ENCODE measurements around the gene PLEKHG4B. TPM values are rescaled to one million over a fixed set of nuclear protein-coding genes. Genes with fewer than 3 reads are reported as not detected.
A peak's percentile ranks its signal among the peaks of the same experiment; 100 is the strongest.

Gene PLEKHG4B
- total RNA-seq, 1 experiment from 2014 or later, result not detected

GRCh38 chr5:204966-205670 lies 113.2 kb downstream of the PLEKHG4B start:
- POLR2A ChIA-PET, result no interaction called here
- CTCF ChIA-PET, result no interaction called here
- peaks cover 4% of the 10 kb centered on the region for H3K4me1 Mint-ChIP-seq (ENCODE audit: insufficient read depth, unreplicated experiment)
- H3K4me3 Mint-ChIP-seq (ENCODE audit: unreplicated experiment), result no peak overlapping the region
- intact Hi-C loops (cut with micrococcal nuclease), result no loop called here
- TF ChIP-seq CTCF (IDR thresholded peaks at IDR 0.05; ENCODE audit: unreplicated experiment), result no peak
- H3K27ac Mint-ChIP-seq (ENCODE audit: low read depth, unreplicated experiment), result no peak overlapping the region
- no peaks in the 10 kb centered on the region for H3K27me3 Mint-ChIP-seq (ENCODE audit: insufficient read depth, unreplicated experiment)
- no peak for DNase-seq (ENCODE audit: unreplicated experiment)
- BruUV-seq (replicated peaks), result TSS peak; percentile 69
- no peaks in the 10 kb centered on the region for H3K9me3 Mint-ChIP-seq (ENCODE audit: unreplicated experiment)
- H3K36me3 Mint-ChIP-seq (ENCODE audit: insufficient read depth, unreplicated experiment), result peaks cover 41% of the 10 kb centered on the region

GRCh38 chr5:206406-206805 lies 114.4 kb downstream of the PLEKHG4B start:
- intact Hi-C loops (cut with micrococcal nuclease), result no loop called here
- ChIA-PET CTCF (no interaction called here), POLR2A (no interaction called here)
- H3K36me3 Mint-ChIP-seq (ENCODE audit: insufficient read depth, unreplicated experiment), result peaks cover 47% of the 10 kb centered on the region
- DNase-seq (ENCODE audit: unreplicated experiment), result no peak
- no peaks in the 10 kb centered on the region for H3K9me3 Mint-ChIP-seq (ENCODE audit: unreplicated experiment)
- H3K4me3 Mint-ChIP-seq (ENCODE audit: unreplicated experiment), result no peak overlapping the region
- no peaks in the 10 kb centered on the region for H3K27me3 Mint-ChIP-seq (ENCODE audit: insufficient read depth, unreplicated experiment)
- H3K27ac Mint-ChIP-seq (ENCODE audit: low read depth, unreplicated experiment), result peak overlapping the region; percentile 28
- no TSS peak for BruUV-seq (replicated peaks)
- peaks cover 4% of the 10 kb centered on the region for H3K4me1 Mint-ChIP-seq (ENCODE audit: insufficient read depth, unreplicated experiment)
- no peak for TF ChIP-seq CTCF (IDR thresholded peaks at IDR 0.05; ENCODE audit: unreplicated experiment)

GRCh38 chr5:206927-207536 lies 115.1 kb downstream of the PLEKHG4B start:
- Mint-ChIP-seq H3K4me1 (ENCODE audit: insufficient read depth, unreplicated experiment) (peaks cover 4% of the 10 kb centered on the region), H3K9me3 (ENCODE audit: unreplicated experiment) (no peaks in the 10 kb centered on the region), H3K27me3 (ENCODE audit: insufficient read depth, unreplicated experiment) (no peaks in the 10 kb centered on the region), H3K4me3 (ENCODE audit: unreplicated experiment) (no peak overlapping the region), H3K36me3 (ENCODE audit: insufficient read depth, unreplicated experiment) (peaks cover 47% of the 10 kb centered on the region), H3K27ac (ENCODE audit: low read depth, unreplicated experiment) (peak overlapping the region; percentile 28)
- CTCF ChIA-PET, result interaction anchor here (1.0 to 1.4 kb wide), 2 partner anchors 18 to 240 kb away, joined by 3 to 4 read pairs; no protein-coding TSS in a partner anchor
- no peak for TF ChIP-seq CTCF (IDR thresholded peaks at IDR 0.05; ENCODE audit: unreplicated experiment)
- POLR2A ChIA-PET, result no interaction called here
- intact Hi-C loops (cut with micrococcal nuclease), result no loop called here
- no TSS peak for BruUV-seq (replicated peaks)
- no peak for DNase-seq (ENCODE audit: unreplicated experiment)

GRCh38 chr5:207599-207998 lies 115.6 kb downstream of the PLEKHG4B start:
- no peak overlapping the region for H3K27ac Mint-ChIP-seq (ENCODE audit: low read depth, unreplicated experiment)
- H3K36me3 Mint-ChIP-seq (ENCODE audit: insufficient read depth, unreplicated experiment), result peaks cover 47% of the 10 kb centered on the region

More at GRCh38 chr5:207599-207998, 115.6 kb downstream of the PLEKHG4B start:
- BruUV-seq (replicated peaks), result no TSS peak
- DNase-seq (ENCODE audit: unreplicated experiment), result no peak
- POLR2A ChIA-PET, result no interaction called here
- intact Hi-C loops (cut with micrococcal nuclease), result no loop called here
- no peak overlapping the region for H3K4me3 Mint-ChIP-seq (ENCODE audit: unreplicated experiment)
- CTCF ChIA-PET, result interaction anchor here (1.0 to 1.4 kb wide), 3 partner anchors 11 to 239 kb away, joined by 3 to 4 read pairs (median 4); partner anchors contain the start of gene SDHA
- TF ChIP-seq CTCF (IDR thresholded peaks at IDR 0.05; ENCODE audit: unreplicated experiment), result no peak
- H3K9me3 Mint-ChIP-seq (ENCODE audit: unreplicated experiment), result no peaks in the 10 kb centered on the region
- H3K4me1 Mint-ChIP-seq (ENCODE audit: insufficient read depth, unreplicated experiment), result peaks cover 4% of the 10 kb centered on the region
- H3K27me3 Mint-ChIP-seq (ENCODE audit: insufficient read depth, unreplicated experiment), result no peaks in the 10 kb centered on the region

Data from MCF 10A (cell line).